Glutamatergic neuron (in vitro differentiated cells): ENCODE results near the gene BMP7. TPM values are rescaled to one million over a fixed set of nuclear protein-coding genes. Genes with fewer than 3 reads are reported as not detected.

Experiments used
- DNase-seq: peaks from one replicate; pipeline ENCODE4 v3.0.0; 2022
- H3K27ac Mint-ChIP-seq: one replicate; pipeline ENCODE4 v1.8.0; 2020; ENCODE audit warnings: mild to moderate bottlenecking, mixed read lengths, inconsistent platforms; ENCODE audit not compliant: unreplicated experiment
- H3K27me3 Mint-ChIP-seq: one replicate; pipeline ENCODE4 v1.8.0; 2020; ENCODE audit warnings: mild to moderate bottlenecking, moderate library complexity, mixed read lengths, inconsistent platforms; ENCODE audit not compliant: unreplicated experiment
- H3K36me3 Mint-ChIP-seq: one replicate; pipeline ENCODE4 v1.8.0; 2020; ENCODE audit warnings: mild to moderate bottlenecking, mixed read lengths, inconsistent platforms; ENCODE audit not compliant: unreplicated experiment
- H3K4me1 Mint-ChIP-seq: one replicate; pipeline ENCODE4 v1.8.0; 2020; ENCODE audit warnings: mild to moderate bottlenecking, low read depth, mixed read lengths, inconsistent platforms; ENCODE audit not compliant: unreplicated experiment
- H3K4me3 Mint-ChIP-seq: one replicate; pipeline ENCODE4 v1.8.0; 2020; ENCODE audit warnings: mild to moderate bottlenecking, mixed read lengths, inconsistent platforms; ENCODE audit not compliant: unreplicated experiment
- H3K9me3 Mint-ChIP-seq: one replicate; pipeline ENCODE4 v1.8.0; 2020; ENCODE audit warnings: mild to moderate bottlenecking, moderate library complexity, mixed read lengths, inconsistent platforms; ENCODE audit not compliant: unreplicated experiment
- long read RNA-seq: library from polyadenylated mRNA; unstranded; transcript quantifications from one replicate; pipeline ENCODE4 v2.0.0, GENCODE V29; 2020; ENCODE audit not compliant: unreplicated experiment
- total RNA-seq: library from RNA; stranded (reverse); fragmentation: NEBNext Ultra II Directional; extraction: Animal tissue kit (Norgen Biotek cat#: 25700); gene quantifications from one replicate; pipeline ENCODE4 v1.2.1, GENCODE V29; 2021; ENCODE audit not compliant: unreplicated experiment
- TF ChIP-seq, protein P1 (sequence below): fragments of 200-600 bp; sonication (generic); IDR thresholded peaks from one replicate; pipeline ENCODE4 v1.5.0; 2021; ENCODE audit not compliant: partially characterized antibody, unreplicated experiment

BMP7 gene
- 8.7 TPM for total RNA-seq
- long read RNA-seq, partial matches to known transcripts: 1 of 2 reads
- long read RNA-seq, other reads (novel, unspliced or antisense): 1 of 2 reads

DNA sequence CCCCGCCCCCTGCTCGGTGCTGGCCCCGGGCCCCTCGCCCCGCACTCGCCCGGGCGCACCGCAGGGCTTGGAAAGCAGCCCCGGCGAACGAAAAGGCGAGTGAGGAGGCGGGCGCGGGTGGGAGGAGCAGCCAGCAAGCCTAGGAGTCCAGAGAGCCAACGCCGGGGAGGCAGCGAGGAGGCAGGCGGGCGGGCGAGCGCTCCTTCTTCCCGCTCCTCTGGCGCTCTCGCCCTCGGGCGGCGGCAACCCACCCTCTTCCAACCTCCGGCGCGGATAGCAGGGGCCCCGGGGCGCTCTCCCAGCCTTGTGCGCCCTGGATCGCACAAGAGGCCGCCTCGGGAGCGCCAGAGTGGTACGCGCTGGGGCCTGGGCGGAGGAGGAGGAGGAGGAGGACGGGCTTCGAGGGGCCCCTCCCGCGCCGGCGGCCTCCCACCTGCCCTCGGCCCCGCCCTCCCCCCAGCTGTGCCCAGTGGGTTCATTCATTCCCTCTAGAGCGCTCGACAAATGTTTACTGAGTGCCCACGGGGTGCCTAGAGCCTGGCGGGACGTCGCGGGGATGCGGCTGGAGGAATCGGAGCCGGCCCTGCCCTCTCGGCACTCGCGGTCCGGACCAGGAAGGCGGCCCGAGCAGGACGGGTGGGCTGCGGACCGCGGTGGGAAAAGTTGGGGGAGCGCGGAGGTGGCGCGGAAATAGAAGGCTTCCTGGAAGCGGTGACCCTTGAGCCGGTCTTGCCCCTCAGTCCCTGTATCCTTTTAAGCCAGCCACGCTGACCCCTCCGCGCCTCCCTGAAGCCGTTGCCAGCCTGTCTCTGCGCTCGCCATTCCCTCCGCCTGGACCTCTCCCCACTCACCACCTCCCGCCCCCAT lies at the start of gene BMP7:
Gene BMP7 (minus strand): TSS at position 351 of the 867 bp plus-strand sequence. CDS start 519 bp downstream, outside the sequence.
- Mint-ChIP-seq H3K9me3 (peaks cover 5% of the 10 kb centered on the region), H3K27me3 (peaks cover 13% of the 10 kb centered on the region), H3K4me1 (peaks cover 32% of the 10 kb centered on the region), H3K4me3 (peak within 1 kb of the TSS; percentile 87), H3K36me3 (no peaks in the 10 kb centered on the region), H3K27ac (no peak within 1 kb of the TSS)
- DNase-seq: peak; percentile 73
- TF ChIP-seq, protein P1, sequence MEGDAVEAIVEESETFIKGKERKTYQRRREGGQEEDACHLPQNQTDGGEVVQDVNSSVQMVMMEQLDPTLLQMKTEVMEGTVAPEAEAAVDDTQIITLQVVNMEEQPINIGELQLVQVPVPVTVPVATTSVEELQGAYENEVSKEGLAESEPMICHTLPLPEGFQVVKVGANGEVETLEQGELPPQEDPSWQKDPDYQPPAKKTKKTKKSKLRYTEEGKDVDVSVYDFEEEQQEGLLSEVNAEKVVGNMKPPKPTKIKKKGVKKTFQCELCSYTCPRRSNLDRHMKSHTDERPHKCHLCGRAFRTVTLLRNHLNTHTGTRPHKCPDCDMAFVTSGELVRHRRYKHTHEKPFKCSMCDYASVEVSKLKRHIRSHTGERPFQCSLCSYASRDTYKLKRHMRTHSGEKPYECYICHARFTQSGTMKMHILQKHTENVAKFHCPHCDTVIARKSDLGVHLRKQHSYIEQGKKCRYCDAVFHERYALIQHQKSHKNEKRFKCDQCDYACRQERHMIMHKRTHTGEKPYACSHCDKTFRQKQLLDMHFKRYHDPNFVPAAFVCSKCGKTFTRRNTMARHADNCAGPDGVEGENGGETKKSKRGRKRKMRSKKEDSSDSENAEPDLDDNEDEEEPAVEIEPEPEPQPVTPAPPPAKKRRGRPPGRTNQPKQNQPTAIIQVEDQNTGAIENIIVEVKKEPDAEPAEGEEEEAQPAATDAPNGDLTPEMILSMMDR: no peak

DNA sequence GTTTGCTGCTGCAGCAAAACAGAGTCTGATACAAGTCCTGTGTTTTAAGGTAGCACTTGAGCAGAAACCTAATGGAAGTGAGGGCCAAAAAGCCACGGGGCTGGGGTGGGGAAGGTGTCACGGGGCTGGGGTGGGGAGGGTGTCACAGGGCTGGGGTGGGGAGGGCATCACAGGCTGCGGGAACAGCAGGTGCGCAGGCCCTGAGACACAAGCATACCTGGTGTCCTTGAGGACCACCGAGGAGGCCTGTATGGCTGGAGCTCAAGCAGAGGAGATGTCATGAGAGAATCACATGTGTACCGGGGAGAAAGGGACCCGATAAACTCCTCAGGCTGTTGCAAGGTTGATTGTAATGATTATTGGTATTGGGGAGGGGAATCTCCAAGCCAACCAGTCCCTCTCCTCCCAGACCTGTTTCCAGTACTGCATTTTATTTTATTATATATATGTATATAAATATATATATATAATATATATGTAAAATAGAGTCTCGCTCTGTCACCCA lies 49.6 kb upstream of the BMP7 start:
- Mint-ChIP-seq H3K27ac (no peak overlapping the region), H3K9me3 (no peaks in the 10 kb centered on the region), H3K36me3 (no peaks in the 10 kb centered on the region)

DNA sequence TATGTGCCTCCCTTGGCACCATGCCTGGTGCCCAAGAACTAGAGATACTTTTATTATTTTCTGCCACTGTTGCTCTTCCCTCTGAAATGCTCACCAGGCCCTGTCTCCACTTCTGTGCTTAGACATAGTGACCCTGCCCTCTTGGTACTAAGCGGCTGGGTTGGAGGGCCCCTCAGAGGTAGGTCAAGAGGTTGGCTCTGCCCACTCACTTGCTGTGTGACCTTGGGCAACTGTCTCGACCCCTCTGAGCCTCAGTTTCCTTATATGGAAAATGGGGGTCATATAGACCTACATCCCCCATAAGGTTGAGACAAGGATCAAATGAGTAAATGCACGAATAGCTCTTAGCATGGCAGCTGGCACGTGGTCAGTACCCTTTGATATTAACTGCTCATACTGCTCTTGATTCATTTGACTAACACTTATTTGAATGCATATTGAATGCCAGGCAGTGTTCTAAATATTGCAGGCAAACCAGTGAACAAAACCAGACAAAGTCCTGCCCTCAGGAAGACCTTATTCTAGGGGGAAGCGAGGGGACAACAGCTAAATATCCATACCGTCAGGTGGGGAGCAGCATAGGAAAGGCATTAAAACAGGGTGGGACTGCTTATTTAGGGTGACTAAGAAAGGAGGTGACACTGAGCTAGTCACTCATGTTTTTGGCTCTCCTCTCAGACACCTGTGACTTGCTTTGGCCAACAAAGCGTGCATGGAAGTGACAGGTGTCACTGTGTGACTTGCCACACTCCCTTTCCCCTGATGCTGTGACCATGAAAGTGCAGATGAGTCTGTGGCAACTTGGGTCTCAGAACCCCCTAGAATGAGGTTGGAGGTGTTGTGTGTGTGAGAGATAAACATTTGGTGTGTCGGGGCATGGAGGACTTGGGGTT lies 48.9 kb upstream of the BMP7 start:
- Mint-ChIP-seq H3K27me3 (no peaks in the 10 kb centered on the region), H3K4me1 (no peaks in the 10 kb centered on the region), H3K27ac (no peak overlapping the region), H3K36me3 (no peaks in the 10 kb centered on the region), H3K4me3 (no peak overlapping the region), H3K9me3 (no peaks in the 10 kb centered on the region)
- no peak for DNase-seq
- TF ChIP-seq, protein P1: no peak

More for the DNA sequence above, 49.6 kb upstream of the BMP7 start:
- Mint-ChIP-seq H3K27me3 (no peaks in the 10 kb centered on the region), H3K4me3 (no peak overlapping the region), H3K4me1 (no peaks in the 10 kb centered on the region)
- DNase-seq: no peak
- TF ChIP-seq, protein P1: no peak

DNA sequence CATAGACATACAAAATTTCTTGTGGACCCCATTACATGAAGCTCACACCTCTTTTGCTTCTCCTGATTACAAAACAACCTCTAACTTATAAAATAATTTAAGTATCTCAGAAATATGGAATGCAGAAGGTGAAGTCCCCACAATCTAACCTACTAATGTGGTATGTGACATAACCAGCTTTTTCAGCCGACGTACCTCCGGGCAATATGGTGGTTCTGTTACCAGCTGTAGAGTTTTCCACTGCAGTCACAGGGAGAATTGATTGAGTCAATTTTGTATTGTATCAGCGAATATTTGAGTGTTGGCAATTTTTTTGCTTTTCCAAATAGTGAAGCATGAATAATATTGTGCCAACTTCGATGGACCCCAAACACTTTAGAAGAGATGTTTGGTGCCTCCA lies 47.5 kb upstream of the BMP7 start:
- H3K27me3 Mint-ChIP-seq: no peaks in the 10 kb centered on the region
- peaks cover 2% of the 10 kb centered on the region for H3K9me3 Mint-ChIP-seq
- H3K27ac Mint-ChIP-seq: no peak overlapping the region
- H3K4me1 Mint-ChIP-seq: peaks cover under 1% of the 10 kb centered on the region
- H3K4me3 Mint-ChIP-seq: no peak overlapping the region
- TF ChIP-seq, protein P1: no peak
- H3K36me3 Mint-ChIP-seq: no peaks in the 10 kb centered on the region
- no peak for DNase-seq
